DOHH2 (cell line): ENCODE data around the gene NDUFA8.

Experiments
- EZH2phosphoT487 ChIP-seq: fragments of 200-600 bp; sonication (generic); IDR thresholded peaks from 2 replicates; pipeline ENCODE4 v1.6.1; 2017; ENCODE audit warnings: borderline replicate concordance, mild to moderate bottlenecking, antibody characterized with exemption, low read length, moderate library complexity, mixed read lengths
- TF ChIP-seq, protein P1 (sequence below): fragments of 200-600 bp; sonication (generic); IDR thresholded peaks from one replicate; pipeline ENCODE4 v1.5.1; 2014; ENCODE audit warnings: antibody characterized with exemption, mild to moderate bottlenecking, low read depth, low read length; ENCODE audit not compliant: poor library complexity, severe bottlenecking

DNA sequence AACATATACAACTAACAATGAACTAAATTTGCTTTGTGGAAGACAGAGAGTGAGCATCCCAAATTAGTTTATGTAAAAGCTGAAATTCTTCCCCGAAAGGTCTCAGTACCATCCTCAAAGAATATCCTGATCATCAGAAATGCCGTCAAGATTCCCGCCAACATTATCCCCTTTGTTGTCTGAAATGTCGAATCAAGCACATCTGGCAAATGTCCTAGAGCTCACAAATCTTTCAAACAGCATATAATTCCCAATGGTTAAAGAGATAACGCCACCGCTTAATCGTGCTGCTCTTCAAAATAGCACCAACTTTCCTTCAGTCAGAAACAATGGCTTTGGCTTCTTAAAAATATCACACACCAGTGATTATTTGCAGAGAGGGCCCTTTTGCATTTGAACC lies 23.9 kb upstream of the NDUFA8 start:
- TF ChIP-seq, protein P1, sequence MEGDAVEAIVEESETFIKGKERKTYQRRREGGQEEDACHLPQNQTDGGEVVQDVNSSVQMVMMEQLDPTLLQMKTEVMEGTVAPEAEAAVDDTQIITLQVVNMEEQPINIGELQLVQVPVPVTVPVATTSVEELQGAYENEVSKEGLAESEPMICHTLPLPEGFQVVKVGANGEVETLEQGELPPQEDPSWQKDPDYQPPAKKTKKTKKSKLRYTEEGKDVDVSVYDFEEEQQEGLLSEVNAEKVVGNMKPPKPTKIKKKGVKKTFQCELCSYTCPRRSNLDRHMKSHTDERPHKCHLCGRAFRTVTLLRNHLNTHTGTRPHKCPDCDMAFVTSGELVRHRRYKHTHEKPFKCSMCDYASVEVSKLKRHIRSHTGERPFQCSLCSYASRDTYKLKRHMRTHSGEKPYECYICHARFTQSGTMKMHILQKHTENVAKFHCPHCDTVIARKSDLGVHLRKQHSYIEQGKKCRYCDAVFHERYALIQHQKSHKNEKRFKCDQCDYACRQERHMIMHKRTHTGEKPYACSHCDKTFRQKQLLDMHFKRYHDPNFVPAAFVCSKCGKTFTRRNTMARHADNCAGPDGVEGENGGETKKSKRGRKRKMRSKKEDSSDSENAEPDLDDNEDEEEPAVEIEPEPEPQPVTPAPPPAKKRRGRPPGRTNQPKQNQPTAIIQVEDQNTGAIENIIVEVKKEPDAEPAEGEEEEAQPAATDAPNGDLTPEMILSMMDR = no peak
- no peak for TF ChIP-seq EZH2phosphoT487
